H1 (cell line): Measurements from ENCODE around the gene PATL2.
"Not testable (repeated sequence)": the region's sequence is repeated elsewhere in the genome, so short reads cannot be mapped to it uniquely, and the experiment has no call there.

Source experiments
- EGR1 ChIP-seq: IDR thresholded peaks from 2 replicates; pipeline ENCODE4 v1.6.1; 2011; ENCODE audit warnings: low read depth, low read length, borderline replicate concordance
- JUN ChIP-seq: IDR thresholded peaks from 2 replicates; pipeline ENCODE4 v1.6.1; 2011; ENCODE audit warnings: low read depth, mild to moderate bottlenecking, improper control_type of control experiment, low read length
- MAFK ChIP-seq: IDR thresholded peaks from 2 replicates; pipeline ENCODE4 v1.6.1; 2012; ENCODE audit warnings: low read depth, mild to moderate bottlenecking, improper control_type of control experiment, low read length
- POLR2A ChIP-seq, 2 experiments: IDR thresholded peaks; 1 replicate in 1 of 2; 2 replicates in 1 of 2; pipeline ENCODE4 v1.6.1; 2011; ENCODE audit warnings: low read depth in 2 of 2, low read length in 2 of 2, mild to moderate bottlenecking in 2 of 2; ENCODE audit errors: control extremely low read depth in 1 of 2
- RBBP5 ChIP-seq: IDR thresholded peaks from 2 replicates; pipeline ENCODE4 v1.7.1; 2012; ENCODE audit warnings: low read depth, mild to moderate bottlenecking, inconsistent platforms, low read length, moderate library complexity, borderline replicate concordance
- RFX5 ChIP-seq: IDR thresholded peaks from 2 replicates; pipeline ENCODE4 v1.6.1; 2011; ENCODE audit warnings: low read depth, low read length, improper control_type of control experiment, borderline replicate concordance
- RXRA ChIP-seq: IDR thresholded peaks from 2 replicates; pipeline ENCODE4 v1.6.1; 2011; ENCODE audit warnings: low read depth, mild to moderate bottlenecking, low read length, moderate library complexity; ENCODE audit not compliant: insufficient read depth
- TAF1 ChIP-seq: IDR thresholded peaks from 2 replicates; pipeline ENCODE4 v1.6.1; 2011; ENCODE audit warnings: mild to moderate bottlenecking, low read depth, low read length
- TBP ChIP-seq: IDR thresholded peaks from 2 replicates; pipeline ENCODE4 v1.6.1; 2011; ENCODE audit warnings: low read depth, low read length, improper control_type of control experiment
- TF ChIP-seq, protein P1 (sequence below), 3 experiments: IDR thresholded peaks; 1 replicate in 2 of 3; 2 replicates in 1 of 3; pipeline versions ENCODE4 v1.5.1 to v1.6.1; 2011; ENCODE audit warnings: low read length in 3 of 3, mild to moderate bottlenecking in 3 of 3, inconsistent platforms in 2 of 3, low read depth in 1 of 3, moderate library complexity in 1 of 3; ENCODE audit not compliant: insufficient read depth in 1 of 3; ENCODE audit errors: control extremely low read depth in 1 of 3

DNA sequence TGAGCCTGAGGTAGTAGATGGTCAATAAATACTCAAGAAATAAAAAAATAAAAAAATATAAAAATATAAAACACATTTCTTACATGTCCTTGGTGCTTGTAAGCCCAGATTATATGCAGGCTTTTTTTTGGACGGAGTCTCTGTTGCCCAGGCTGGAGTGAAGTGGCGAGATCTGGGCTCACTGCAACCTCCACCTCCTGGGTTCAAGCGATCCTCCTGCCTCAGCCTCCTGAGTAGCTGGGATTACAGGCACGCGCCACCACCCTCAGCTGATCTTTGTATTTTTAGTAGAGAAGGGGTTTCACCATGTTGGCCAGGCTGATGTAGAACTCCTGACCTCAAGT, 17.1 kb upstream of the PATL2 start:
- TF ChIP-seq RFX5; EGR1; MAFK; JUN; TAF1; RBBP5; POLR2A (IDR thresholded peaks at IDR 0.05; ENCODE audit: control extremely low read depth in 1 of 2, low read depth in 2 of 2, low read length in 2 of 2); TBP; RXRA: not testable (repeated sequence)
- TF ChIP-seq, protein P1, sequence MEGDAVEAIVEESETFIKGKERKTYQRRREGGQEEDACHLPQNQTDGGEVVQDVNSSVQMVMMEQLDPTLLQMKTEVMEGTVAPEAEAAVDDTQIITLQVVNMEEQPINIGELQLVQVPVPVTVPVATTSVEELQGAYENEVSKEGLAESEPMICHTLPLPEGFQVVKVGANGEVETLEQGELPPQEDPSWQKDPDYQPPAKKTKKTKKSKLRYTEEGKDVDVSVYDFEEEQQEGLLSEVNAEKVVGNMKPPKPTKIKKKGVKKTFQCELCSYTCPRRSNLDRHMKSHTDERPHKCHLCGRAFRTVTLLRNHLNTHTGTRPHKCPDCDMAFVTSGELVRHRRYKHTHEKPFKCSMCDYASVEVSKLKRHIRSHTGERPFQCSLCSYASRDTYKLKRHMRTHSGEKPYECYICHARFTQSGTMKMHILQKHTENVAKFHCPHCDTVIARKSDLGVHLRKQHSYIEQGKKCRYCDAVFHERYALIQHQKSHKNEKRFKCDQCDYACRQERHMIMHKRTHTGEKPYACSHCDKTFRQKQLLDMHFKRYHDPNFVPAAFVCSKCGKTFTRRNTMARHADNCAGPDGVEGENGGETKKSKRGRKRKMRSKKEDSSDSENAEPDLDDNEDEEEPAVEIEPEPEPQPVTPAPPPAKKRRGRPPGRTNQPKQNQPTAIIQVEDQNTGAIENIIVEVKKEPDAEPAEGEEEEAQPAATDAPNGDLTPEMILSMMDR (IDR thresholded peaks at IDR 0.05; ENCODE audit: control extremely low read depth in 1 of 3, insufficient read depth in 1 of 3, low read depth in 1 of 3, low read length in 3 of 3): not testable (repeated sequence)
